ENCODE results near the gene HRAS.

HRAS gene

GRCh38 chr11:535519-536454, at the start of gene HRAS:
HRAS (minus strand) TSS chr11:535576.
- peak within 1 kb of the TSS; percentile 89 for H3K4me3 ChIP-seq (ENCODE audit: low read depth, low read length)
- TF ChIP-seq CTCF (IDR thresholded peaks at IDR 0.05; ENCODE audit: control insufficient read depth, extremely low read depth, insufficient read depth): no peak
- peak; percentile 62 for DNase-seq (ENCODE audit: low read depth)

GRCh38 chr11:584287-584686, 48.9 kb upstream of the HRAS start:
- H3K4me3 ChIP-seq (ENCODE audit: low read depth, low read length): no peak overlapping the region
- TF ChIP-seq CTCF (IDR thresholded peaks at IDR 0.05; ENCODE audit: control insufficient read depth, extremely low read depth, insufficient read depth): no peak
- no peak for DNase-seq (ENCODE audit: low read depth)

GRCh38 chr11:581752-582151, 46.4 kb upstream of the HRAS start:
- DNase-seq (ENCODE audit: low read depth): no peak
- H3K4me3 ChIP-seq (ENCODE audit: low read depth, low read length): no peak overlapping the region
- TF ChIP-seq CTCF (IDR thresholded peaks at IDR 0.05; ENCODE audit: control insufficient read depth, extremely low read depth, insufficient read depth): no peak

DNA sequence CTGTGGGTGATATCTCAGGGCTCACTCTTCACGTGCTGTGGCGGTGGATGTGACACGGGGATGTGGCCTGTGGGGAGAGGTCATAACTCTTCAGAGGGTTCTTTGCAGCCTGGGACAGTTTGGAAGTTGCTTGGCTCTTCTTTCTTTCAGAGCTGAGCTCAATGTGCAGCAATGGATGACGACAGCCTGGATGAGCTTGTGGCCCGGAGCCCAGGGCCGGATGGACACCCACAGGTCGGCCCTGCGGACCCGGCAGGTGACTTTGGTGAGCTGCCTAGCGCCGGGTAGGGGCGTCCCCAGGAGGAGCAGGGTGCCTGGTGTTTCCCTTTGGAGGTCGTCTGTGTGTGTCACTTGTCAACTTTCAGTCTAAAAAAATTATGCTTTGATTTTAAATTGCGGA, 46.0 kb upstream of the HRAS start:
- H3K4me3 ChIP-seq (ENCODE audit: low read depth, low read length): no peak overlapping the region
- no peak for DNase-seq (ENCODE audit: low read depth)
- TF ChIP-seq CTCF (IDR thresholded peaks at IDR 0.05; ENCODE audit: control insufficient read depth, extremely low read depth, insufficient read depth): no peak

GRCh38 chr11:579830-580601, 44.6 kb upstream of the HRAS start:
- no peak overlapping the region for H3K4me3 ChIP-seq (ENCODE audit: low read depth, low read length)
- DNase-seq (ENCODE audit: low read depth): no peak
- no peak for TF ChIP-seq CTCF (IDR thresholded peaks at IDR 0.05; ENCODE audit: control insufficient read depth, extremely low read depth, insufficient read depth)

GRCh38 chr11:578276-579035, 43.1 kb upstream of the HRAS start:
- peak overlapping the region; percentile 69 for H3K4me3 ChIP-seq (ENCODE audit: low read depth, low read length)
- no peak for TF ChIP-seq CTCF (IDR thresholded peaks at IDR 0.05; ENCODE audit: control insufficient read depth, extremely low read depth, insufficient read depth)
- DNase-seq (ENCODE audit: low read depth): no peak
